T-helper 1 cell (primary cell): ENCODE results near the gene KTN1.

Experiments
- DNase-seq, 5 donors: peaks; one replicate each; pipeline ENCODE4 v3.0.0-alpha.2; 2012 to 2020
- total RNA-seq, 4 donors: gene quantifications; one replicate each; lab custom pipeline; 2026; lab: John Stamatoyannopoulos, UW

The KTN1 gene
- total RNA-seq = 231 to 310 (median 274) reads per million in 4 donors

GRCh38 chr14:55579724-55580469, at the start of gene KTN1:
Gene KTN1, plus strand, starts transcription at chr14:55580207. Its CDS starts 31,842 bp downstream, at chr14:55612049.
- DNase-seq = peak; percentile 73 to 87 (median 76)

GRCh38 chr14:55530464-55530863, 49.5 kb upstream of the KTN1 start:
- no peak for DNase-seq

- no peak for DNase-seq
These were observed 47.2 kb upstream of the KTN1 start for GRCh38 chr14:55532645-55533344.

GRCh38 chr14:55533960-55534359, 46.0 kb upstream of the KTN1 start:
- no peak for DNase-seq

- DNase-seq = no peak
These were observed 44.3 kb upstream of the KTN1 start for GRCh38 chr14:55535516-55536203.

GRCh38 chr14:55536204-55536708, 43.8 kb upstream of the KTN1 start:
- no peak for DNase-seq

- no peak for DNase-seq
These were observed 42.2 kb upstream of the KTN1 start for GRCh38 chr14:55537782-55538181.

GRCh38 chr14:55539975-55540374, 40.0 kb upstream of the KTN1 start:
- no peak for DNase-seq

GRCh38 chr14:55540847-55541773, 38.9 kb upstream of the KTN1 start:
- DNase-seq = no peak

GRCh38 chr14:55545779-55546178, 34.2 kb upstream of the KTN1 start:
- DNase-seq = no peak

GRCh38 chr14:55546212-55546874, 33.7 kb upstream of the KTN1 start:
- DNase-seq = no peak

GRCh38 chr14:55547650-55548315, 32.2 kb upstream of the KTN1 start:
- DNase-seq = no peak

GRCh38 chr14:55553791-55554190, 26.2 kb upstream of the KTN1 start:
- no peak for DNase-seq

- DNase-seq = no peak
These were observed 22.9 kb upstream of the KTN1 start for GRCh38 chr14:55556929-55557623.

- no peak for DNase-seq
These were observed 17.9 kb upstream of the KTN1 start for GRCh38 chr14:55562135-55562534.

GRCh38 chr14:55568618-55569017, 11.4 kb upstream of the KTN1 start:
- DNase-seq = no peak

- no peak for DNase-seq
These were observed 8.7 kb upstream of the KTN1 start for GRCh38 chr14:55571125-55571889.

GRCh38 chr14:55572578-55572977, 7.4 kb upstream of the KTN1 start:
- no peak for DNase-seq

- DNase-seq = no peak
These were observed 5.0 kb upstream of the KTN1 start for GRCh38 chr14:55574988-55575387.

- peak in 1 of 5 donors; percentile 21 for DNase-seq
These were observed 2.8 kb upstream of the KTN1 start for GRCh38 chr14:55577229-55577628.
